ENCODE results near the gene ANP32E. TPM values are rescaled to one million over a fixed set of nuclear protein-coding genes. Genes with fewer than 3 reads are reported as not detected.

ANP32E gene
- total RNA-seq, 1 experiment from 2014 or later, result 95.1 TPM

DNA sequence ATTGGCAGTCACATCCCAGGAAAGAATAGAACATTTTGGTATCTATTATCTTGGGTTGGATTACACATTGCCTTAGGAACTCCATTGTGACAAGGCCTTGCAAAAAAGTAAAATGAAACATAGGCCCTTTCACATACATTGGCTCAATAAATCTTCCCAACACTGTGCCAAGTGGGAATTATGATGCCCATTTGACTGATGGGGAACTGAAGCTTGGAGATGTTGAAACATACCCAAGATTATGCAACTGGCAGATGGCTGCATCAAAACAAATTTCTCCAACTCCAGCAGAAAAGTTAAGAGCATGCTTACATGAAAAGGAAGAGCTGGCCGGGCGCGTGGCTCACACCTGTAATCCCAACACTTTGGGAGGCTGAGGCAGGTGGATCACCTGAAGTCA lies 59.3 kb downstream of the ANP32E start:
- BruUV-seq (replicated peaks), result no TSS peak
- H2AFZ ChIP-seq (ENCODE audit: low read depth, low read length, poor library complexity, severe bottlenecking), result no peak overlapping the region
- ChIA-PET RAD21 (ENCODE audit: low non-redundant PET in 1 of 2, low total read pairs in 2 of 2, uncharacterized antibody in 2 of 2, unreplicated experiment in 2 of 2) (no interaction called here), CTCF (no interaction called here), POLR2A (no interaction called here)
- no peaks in the 10 kb centered on the region for H3K9me2 ChIP-seq (ENCODE audit: insufficient read depth)
- no peak overlapping the region for H3K9ac ChIP-seq (ENCODE audit: low read length)
- H3K4me2 ChIP-seq (ENCODE audit: low read length), result no peak overlapping the region
- no peaks in the 10 kb centered on the region for H3K27me3 ChIP-seq (ENCODE audit: insufficient read depth, low read length)
- no peaks in the 10 kb centered on the region for H4K20me1 ChIP-seq (ENCODE audit: insufficient read depth)
- no peak for TF ChIP-seq POLR2A (IDR thresholded peaks at IDR 0.05; ENCODE audit: borderline replicate concordance, extremely low read depth, insufficient read depth, insufficient read length)
- no peak for TF ChIP-seq ZFX (IDR thresholded peaks at IDR 0.05)
- TF ChIP-seq, protein P1, sequence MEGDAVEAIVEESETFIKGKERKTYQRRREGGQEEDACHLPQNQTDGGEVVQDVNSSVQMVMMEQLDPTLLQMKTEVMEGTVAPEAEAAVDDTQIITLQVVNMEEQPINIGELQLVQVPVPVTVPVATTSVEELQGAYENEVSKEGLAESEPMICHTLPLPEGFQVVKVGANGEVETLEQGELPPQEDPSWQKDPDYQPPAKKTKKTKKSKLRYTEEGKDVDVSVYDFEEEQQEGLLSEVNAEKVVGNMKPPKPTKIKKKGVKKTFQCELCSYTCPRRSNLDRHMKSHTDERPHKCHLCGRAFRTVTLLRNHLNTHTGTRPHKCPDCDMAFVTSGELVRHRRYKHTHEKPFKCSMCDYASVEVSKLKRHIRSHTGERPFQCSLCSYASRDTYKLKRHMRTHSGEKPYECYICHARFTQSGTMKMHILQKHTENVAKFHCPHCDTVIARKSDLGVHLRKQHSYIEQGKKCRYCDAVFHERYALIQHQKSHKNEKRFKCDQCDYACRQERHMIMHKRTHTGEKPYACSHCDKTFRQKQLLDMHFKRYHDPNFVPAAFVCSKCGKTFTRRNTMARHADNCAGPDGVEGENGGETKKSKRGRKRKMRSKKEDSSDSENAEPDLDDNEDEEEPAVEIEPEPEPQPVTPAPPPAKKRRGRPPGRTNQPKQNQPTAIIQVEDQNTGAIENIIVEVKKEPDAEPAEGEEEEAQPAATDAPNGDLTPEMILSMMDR (IDR thresholded peaks at IDR 0.05 in 2 of 3, conservative IDR thresholded peaks at IDR 0.05 in 1 of 3; ENCODE audit: borderline replicate concordance in 1 of 3, insufficient read depth in 1 of 3, low read depth in 2 of 3, low read length in 2 of 3), result no peak
- no peak for TF ChIP-seq ELF1 (IDR thresholded peaks at IDR 0.05; ENCODE audit: borderline replicate concordance, low read depth)
- no peak for TF ChIP-seq ZNF274 (IDR thresholded peaks at IDR 0.05; ENCODE audit: low read depth, low read length)
- no peak for TF ChIP-seq JUND (IDR thresholded peaks at IDR 0.05)
- no peak for TF ChIP-seq CEBPB (IDR thresholded peaks at IDR 0.05; ENCODE audit: low read depth)
- TF ChIP-seq ZBTB33 (IDR thresholded peaks at IDR 0.05; ENCODE audit: extremely low read depth, insufficient replicate concordance, low read length), result no peak
- TF ChIP-seq RAD21 (IDR thresholded peaks at IDR 0.05; ENCODE audit: low read depth), result no peak
- TF ChIP-seq SRF (IDR thresholded peaks at IDR 0.05; ENCODE audit: low read depth), result no peak
- TF ChIP-seq, protein P2, sequence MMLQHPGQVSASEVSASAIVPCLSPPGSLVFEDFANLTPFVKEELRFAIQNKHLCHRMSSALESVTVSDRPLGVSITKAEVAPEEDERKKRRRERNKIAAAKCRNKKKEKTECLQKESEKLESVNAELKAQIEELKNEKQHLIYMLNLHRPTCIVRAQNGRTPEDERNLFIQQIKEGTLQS (IDR thresholded peaks at IDR 0.05), result no peak
- TF ChIP-seq SP1 (IDR thresholded peaks at IDR 0.05; ENCODE audit: low read depth), result no peak
- no peak for TF ChIP-seq EZH2 (IDR thresholded peaks at IDR 0.05)
- TF ChIP-seq YY1 (IDR thresholded peaks at IDR 0.05; ENCODE audit: extremely low read depth, insufficient replicate concordance, low read depth, low read length), result no peak
- TF ChIP-seq CBX3 (IDR thresholded peaks at IDR 0.05; ENCODE audit: low read depth), result no peak
- TF ChIP-seq, protein P3, sequence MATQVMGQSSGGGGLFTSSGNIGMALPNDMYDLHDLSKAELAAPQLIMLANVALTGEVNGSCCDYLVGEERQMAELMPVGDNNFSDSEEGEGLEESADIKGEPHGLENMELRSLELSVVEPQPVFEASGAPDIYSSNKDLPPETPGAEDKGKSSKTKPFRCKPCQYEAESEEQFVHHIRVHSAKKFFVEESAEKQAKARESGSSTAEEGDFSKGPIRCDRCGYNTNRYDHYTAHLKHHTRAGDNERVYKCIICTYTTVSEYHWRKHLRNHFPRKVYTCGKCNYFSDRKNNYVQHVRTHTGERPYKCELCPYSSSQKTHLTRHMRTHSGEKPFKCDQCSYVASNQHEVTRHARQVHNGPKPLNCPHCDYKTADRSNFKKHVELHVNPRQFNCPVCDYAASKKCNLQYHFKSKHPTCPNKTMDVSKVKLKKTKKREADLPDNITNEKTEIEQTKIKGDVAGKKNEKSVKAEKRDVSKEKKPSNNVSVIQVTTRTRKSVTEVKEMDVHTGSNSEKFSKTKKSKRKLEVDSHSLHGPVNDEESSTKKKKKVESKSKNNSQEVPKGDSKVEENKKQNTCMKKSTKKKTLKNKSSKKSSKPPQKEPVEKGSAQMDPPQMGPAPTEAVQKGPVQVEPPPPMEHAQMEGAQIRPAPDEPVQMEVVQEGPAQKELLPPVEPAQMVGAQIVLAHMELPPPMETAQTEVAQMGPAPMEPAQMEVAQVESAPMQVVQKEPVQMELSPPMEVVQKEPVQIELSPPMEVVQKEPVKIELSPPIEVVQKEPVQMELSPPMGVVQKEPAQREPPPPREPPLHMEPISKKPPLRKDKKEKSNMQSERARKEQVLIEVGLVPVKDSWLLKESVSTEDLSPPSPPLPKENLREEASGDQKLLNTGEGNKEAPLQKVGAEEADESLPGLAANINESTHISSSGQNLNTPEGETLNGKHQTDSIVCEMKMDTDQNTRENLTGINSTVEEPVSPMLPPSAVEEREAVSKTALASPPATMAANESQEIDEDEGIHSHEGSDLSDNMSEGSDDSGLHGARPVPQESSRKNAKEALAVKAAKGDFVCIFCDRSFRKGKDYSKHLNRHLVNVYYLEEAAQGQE (IDR thresholded peaks at IDR 0.05; ENCODE audit: low read depth), result no peak
- no peak for TF ChIP-seq POLR2AphosphoS5 (IDR thresholded peaks at IDR 0.05; ENCODE audit: low read depth, low read length)
- H3K79me2 ChIP-seq (ENCODE audit: insufficient read depth, low read length), result no peaks in the 10 kb centered on the region
- no peaks in the 10 kb centered on the region for H3K9me3 ChIP-seq (ENCODE audit: control insufficient read depth in 1 of 2, insufficient read depth in 1 of 2, low read depth in 1 of 2, low read length in 2 of 2)
- DNase-seq (ENCODE audit: low read depth, low spot score), result no peak
- H3K36me3 ChIP-seq (ENCODE audit: control insufficient read depth in 1 of 2, insufficient read depth in 2 of 2, low read length in 2 of 2), result no peaks in the 10 kb centered on the region
- no peaks in the 10 kb centered on the region for H3K4me1 ChIP-seq (ENCODE audit: control insufficient read depth in 1 of 2, insufficient read depth in 2 of 2, low read length in 2 of 2)
- H3K4me3 ChIP-seq (replicated peaks in 1 of 2; ENCODE audit: low read depth in 1 of 2, low read length in 2 of 2), result no peak overlapping the region
- intact Hi-C loops (cut with micrococcal nuclease), result no loop called here
- H3K27ac ChIP-seq (ENCODE audit: low read depth, low read length), result no peak overlapping the region
- ATAC-seq, result no peak
